Activated CD4-positive, alpha-beta memory T cell treated with anti-CD3 and anti-CD28 coated beads, Interleukin-2, amount 10 ng/mL, durations not matched to agents 7 days and 5 days (primary cell): ENCODE results near the gene NECTIN1. TPM values are rescaled to one million over a fixed set of nuclear protein-coding genes. Genes with fewer than 3 reads are reported as not detected.

Source experiments
- CTCF ChIA-PET: fragments of 350-600 bp; sonication (Branson Sonifier 250); formaldehyde crosslinking; loops from one replicate; lab custom pipeline; 2021; ENCODE audit warnings: antibody characterized with exemption, inconsistent platforms; lab: Charles Lee
- POLR2A ChIA-PET: fragments of 350-600 bp; sonication (Branson Sonifier 250); formaldehyde crosslinking; loops from one replicate; lab custom pipeline; 2021; ENCODE audit warnings: antibody characterized with exemption; lab: Charles Lee
- DNase-seq: peaks from one replicate; pipeline ENCODE4 v3.0.0-alpha.2; 2020
- H3K27ac Mint-ChIP-seq: one replicate; pipeline ENCODE4 v1.8.0; 2021; ENCODE audit warnings: mild to moderate bottlenecking, mixed read lengths
- H3K27me3 Mint-ChIP-seq: one replicate; pipeline ENCODE4 v1.8.0; 2021; ENCODE audit warnings: mixed read lengths
- H3K36me3 Mint-ChIP-seq: one replicate; pipeline ENCODE4 v1.8.0; 2021; ENCODE audit warnings: low read depth, mixed read lengths
- H3K4me1 Mint-ChIP-seq: one replicate; pipeline ENCODE4 v1.8.0; 2021; ENCODE audit warnings: mixed read lengths
- H3K4me3 Mint-ChIP-seq: one replicate; pipeline ENCODE4 v1.8.0; 2021; ENCODE audit warnings: mild to moderate bottlenecking, mixed read lengths
- H3K9me3 Mint-ChIP-seq: one replicate; pipeline ENCODE4 v1.8.0; 2021; ENCODE audit warnings: mixed read lengths
- total RNA-seq, 2 experiments: library from RNA; stranded (reverse); gene quantifications; one replicate each; pipeline ENCODE4 v1.2.3, GENCODE V29; 2021

The NECTIN1 gene
- total RNA-seq, 2 experiments from 2014 or later: 1.7 to 1.9 TPM

DNA sequence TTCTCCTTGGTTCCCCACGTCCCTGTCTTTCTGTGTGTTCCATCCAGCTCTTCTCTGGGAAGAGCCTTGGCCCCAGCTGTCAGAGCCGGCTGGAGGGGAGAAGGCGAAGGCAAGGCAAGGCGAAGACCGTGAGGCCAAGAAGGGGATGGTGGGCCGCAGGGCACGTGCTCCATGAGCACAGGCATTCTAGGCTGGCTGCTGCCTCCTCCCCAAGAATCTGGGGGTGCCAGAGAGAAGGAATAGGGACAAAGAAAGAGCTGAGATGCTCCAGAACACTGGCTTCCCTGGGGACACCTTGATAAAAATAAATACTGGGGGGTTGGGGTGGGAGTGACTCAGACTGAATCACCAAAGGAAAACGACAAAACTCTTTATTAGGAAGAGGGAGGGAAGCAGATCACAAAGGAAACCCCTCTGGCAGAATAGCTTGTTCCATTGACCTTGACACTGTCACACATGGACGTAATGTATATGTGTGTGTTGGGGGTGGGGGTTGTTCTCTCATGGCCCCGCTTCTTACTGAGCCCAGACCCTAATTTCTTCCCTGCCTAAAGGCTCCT, 52.5 kb downstream of the NECTIN1 start:
- peaks cover 12% of the 10 kb centered on the region for H3K4me1 Mint-ChIP-seq
- no peak for DNase-seq
- POLR2A ChIA-PET: interaction anchor here (0.7 kb wide), 1 partner anchor 12 kb away, joined by 3 read pairs; no protein-coding TSS in a partner anchor
- no peak overlapping the region for H3K4me3 Mint-ChIP-seq
- peaks cover 3% of the 10 kb centered on the region for H3K27me3 Mint-ChIP-seq
- no peak overlapping the region for H3K27ac Mint-ChIP-seq
- CTCF ChIA-PET: interaction anchor here (0.8 to 4.2 kb wide), 3 partner anchors 14 to 55 kb away, joined by 3 to 52 read pairs (median 3); partner anchors contain the start of gene NECTIN1
- no peaks in the 10 kb centered on the region for H3K36me3 Mint-ChIP-seq
- H3K9me3 Mint-ChIP-seq: no peaks in the 10 kb centered on the region

- no peak overlapping the region for H3K27ac Mint-ChIP-seq
- H3K4me1 Mint-ChIP-seq: peaks cover 12% of the 10 kb centered on the region
- no peak overlapping the region for H3K4me3 Mint-ChIP-seq
- H3K36me3 Mint-ChIP-seq: no peaks in the 10 kb centered on the region
- H3K27me3 Mint-ChIP-seq: peaks cover 7% of the 10 kb centered on the region
- CTCF ChIA-PET: interaction anchor here (0.7 to 4.2 kb wide), 9 partner anchors 10 to 66 kb away, joined by 3 to 52 read pairs (median 5); partner anchors contain the start of gene NECTIN1
- POLR2A ChIA-PET: no interaction called here
- DNase-seq: peak; percentile 43
- H3K9me3 Mint-ChIP-seq: no peaks in the 10 kb centered on the region
These were observed 55.2 kb downstream of the NECTIN1 start for GRCh38 chr11:119673759-119674336.

GRCh38 chr11:119673052-119673758, 55.8 kb downstream of the NECTIN1 start:
- no peak for DNase-seq
- Mint-ChIP-seq H3K9me3 (no peaks in the 10 kb centered on the region), H3K27ac (no peak overlapping the region), H3K27me3 (peaks cover 8% of the 10 kb centered on the region), H3K36me3 (no peaks in the 10 kb centered on the region), H3K4me1 (peaks cover 12% of the 10 kb centered on the region), H3K4me3 (no peak overlapping the region)
- CTCF ChIA-PET: interaction anchor here (0.7 to 4.2 kb wide), 8 partner anchors 10 to 67 kb away, joined by 3 to 52 read pairs (median 5); partner anchors contain the start of gene NECTIN1
- POLR2A ChIA-PET: no interaction called here

DNA sequence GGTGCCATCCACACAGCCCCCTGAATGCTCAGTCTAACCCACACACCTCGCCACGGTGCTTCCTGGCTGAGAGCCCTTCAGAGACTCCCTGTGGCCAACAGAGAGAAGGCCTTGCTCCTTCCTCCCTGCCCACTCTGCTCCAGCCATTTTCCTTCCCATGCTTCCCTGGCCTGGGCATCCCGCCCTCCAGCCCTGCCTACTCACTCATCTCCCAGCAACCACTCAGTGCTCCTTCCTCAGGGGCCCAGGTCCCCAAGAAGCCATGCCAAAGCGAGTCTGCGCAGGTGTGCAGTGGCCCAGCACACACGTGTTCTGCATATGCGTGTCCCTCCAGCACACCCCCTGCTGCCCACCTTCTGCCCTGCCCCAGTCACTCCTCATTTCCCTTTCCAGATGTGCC, 56.4 kb downstream of the NECTIN1 start:
- ChIA-PET POLR2A (no interaction called here), CTCF (interaction anchor here (4.2 to 7.8 kb wide), 2 partner anchors 56 to 57 kb away, joined by 49 to 52 read pairs; partner anchors contain the start of gene NECTIN1)
- Mint-ChIP-seq H3K4me1 (peaks cover 12% of the 10 kb centered on the region), H3K9me3 (no peaks in the 10 kb centered on the region), H3K4me3 (no peak overlapping the region), H3K36me3 (no peaks in the 10 kb centered on the region), H3K27me3 (peaks cover 12% of the 10 kb centered on the region), H3K27ac (no peak overlapping the region)
- no peak for DNase-seq

GRCh38 chr11:119671561-119672015, 57.4 kb downstream of the NECTIN1 start:
- POLR2A ChIA-PET: interaction anchor here (1.1 kb wide), 1 partner anchor 58 kb away, joined by 3 read pairs; the partner anchor contains the start of gene NECTIN1

DNA sequence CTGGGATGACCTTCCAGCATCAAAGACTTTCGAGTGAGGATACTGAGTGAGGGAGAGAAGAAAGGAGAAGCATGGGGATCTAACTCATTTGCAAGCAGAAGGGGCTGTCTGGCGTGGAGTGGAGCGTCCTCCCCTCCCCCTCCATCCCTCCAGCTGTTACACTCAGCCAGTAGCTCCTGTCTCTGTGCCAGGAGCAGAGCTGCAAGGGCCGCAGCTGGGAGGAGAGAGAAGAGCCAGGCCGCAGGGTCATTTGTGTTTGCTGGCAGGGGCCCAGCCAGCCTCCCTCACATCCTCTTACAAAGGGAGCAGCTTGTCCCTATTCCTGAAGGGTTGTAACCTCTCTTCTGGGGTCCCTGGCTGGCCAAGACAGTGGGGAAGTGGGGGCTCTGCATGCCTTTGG, 57.9 kb downstream of the NECTIN1 start:
- Mint-ChIP-seq H3K4me1 (peaks cover 12% of the 10 kb centered on the region), H3K36me3 (no peaks in the 10 kb centered on the region), H3K4me3 (no peak overlapping the region), H3K27ac (no peak overlapping the region), H3K9me3 (no peaks in the 10 kb centered on the region), H3K27me3 (peaks cover 13% of the 10 kb centered on the region)
- CTCF ChIA-PET: interaction anchor here (7.8 kb wide), 1 partner anchor 58 kb away, joined by 49 read pairs; the partner anchor contains the start of gene NECTIN1
- POLR2A ChIA-PET: interaction anchor here (1.1 kb wide), 1 partner anchor 58 kb away, joined by 3 read pairs; the partner anchor contains the start of gene NECTIN1
- no peak for DNase-seq

More at GRCh38 chr11:119671561-119672015, 57.4 kb downstream of the NECTIN1 start:
- H3K4me3 Mint-ChIP-seq: no peak overlapping the region
- H3K36me3 Mint-ChIP-seq: no peaks in the 10 kb centered on the region
- no peaks in the 10 kb centered on the region for H3K9me3 Mint-ChIP-seq
- H3K27ac Mint-ChIP-seq: no peak overlapping the region
- CTCF ChIA-PET: interaction anchor here (7.8 kb wide), 1 partner anchor 57 kb away, joined by 49 read pairs; the partner anchor contains the start of gene NECTIN1
- peaks cover 13% of the 10 kb centered on the region for H3K27me3 Mint-ChIP-seq
- DNase-seq: no peak
- peaks cover 12% of the 10 kb centered on the region for H3K4me1 Mint-ChIP-seq

DNA sequence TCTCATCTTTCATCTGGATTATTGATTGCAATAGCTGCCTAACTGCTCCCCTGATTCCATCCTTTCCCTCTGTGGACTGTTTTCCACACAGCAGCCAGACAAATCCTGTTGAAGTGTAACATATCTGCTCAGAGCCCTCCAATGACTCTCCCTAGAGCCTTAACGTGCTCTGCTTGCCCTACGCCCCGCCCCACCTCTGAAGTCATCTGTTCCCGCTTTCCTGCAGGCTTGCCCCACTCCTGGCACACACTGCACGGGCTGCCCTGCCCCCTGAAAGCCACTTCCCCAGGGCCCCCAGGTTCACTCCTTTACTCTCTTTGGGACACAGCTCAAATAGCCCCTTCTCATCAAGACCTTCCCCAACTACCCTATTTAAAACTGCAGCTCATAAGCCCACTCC, 59.5 kb downstream of the NECTIN1 start:
- peaks cover 13% of the 10 kb centered on the region for H3K27me3 Mint-ChIP-seq
- no peak overlapping the region for H3K27ac Mint-ChIP-seq
- H3K4me3 Mint-ChIP-seq: no peak overlapping the region
- no peaks in the 10 kb centered on the region for H3K36me3 Mint-ChIP-seq
- CTCF ChIA-PET: interaction anchor here (7.8 kb wide), 1 partner anchor 59 kb away, joined by 49 read pairs; the partner anchor contains the start of gene NECTIN1
- no peak for DNase-seq
- H3K9me3 Mint-ChIP-seq: no peaks in the 10 kb centered on the region
- H3K4me1 Mint-ChIP-seq: peaks cover 9% of the 10 kb centered on the region
- POLR2A ChIA-PET: no interaction called here

GRCh38 chr11:119668676-119669075, 60.3 kb downstream of the NECTIN1 start:
- peaks cover 1% of the 10 kb centered on the region for H3K4me1 Mint-ChIP-seq
- ChIA-PET CTCF (interaction anchor here (0.6 to 7.8 kb wide), 2 partner anchors 60 to 1110 kb away, joined by 3 to 49 read pairs; partner anchors contain the start of gene NECTIN1), POLR2A (no interaction called here)
- no peak overlapping the region for H3K4me3 Mint-ChIP-seq
- H3K27me3 Mint-ChIP-seq: peaks cover 10% of the 10 kb centered on the region
- no peaks in the 10 kb centered on the region for H3K36me3 Mint-ChIP-seq
- DNase-seq: no peak
- H3K9me3 Mint-ChIP-seq: no peaks in the 10 kb centered on the region
- no peak overlapping the region for H3K27ac Mint-ChIP-seq

- H3K27me3 Mint-ChIP-seq: peaks cover 10% of the 10 kb centered on the region
- ChIA-PET CTCF (interaction anchor here (2.1 to 7.8 kb wide), 2 partner anchors 62 to 442 kb away, joined by 8 to 49 read pairs; partner anchors contain the start of gene NECTIN1), POLR2A (no interaction called here)
- no peak overlapping the region for H3K27ac Mint-ChIP-seq
- no peaks in the 10 kb centered on the region for H3K9me3 Mint-ChIP-seq
- DNase-seq: peak; percentile 69
- H3K36me3 Mint-ChIP-seq: no peaks in the 10 kb centered on the region
- H3K4me3 Mint-ChIP-seq: no peak overlapping the region
- no peaks in the 10 kb centered on the region for H3K4me1 Mint-ChIP-seq
These were observed 62.4 kb downstream of the NECTIN1 start for GRCh38 chr11:119666463-119667131.

DNA sequence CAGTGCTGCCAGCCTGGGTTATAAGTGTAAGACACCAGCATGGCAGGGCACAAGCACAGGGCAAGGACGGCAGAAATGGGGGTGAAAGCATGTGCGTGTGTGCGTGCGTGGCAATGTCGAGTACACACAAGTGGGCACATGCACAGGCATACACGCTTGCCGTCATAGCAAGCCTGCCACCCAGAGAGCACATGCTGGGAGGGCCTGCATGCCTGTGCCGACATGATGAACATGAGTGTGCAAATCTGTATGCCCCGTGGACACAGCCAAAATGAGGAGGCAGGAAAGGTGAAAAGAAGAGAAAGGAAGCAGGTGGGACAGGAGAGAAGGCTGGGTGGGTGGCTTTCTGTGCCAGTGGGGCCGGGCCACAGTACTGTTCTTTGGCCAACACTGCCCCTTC, 62.9 kb downstream of the NECTIN1 start:
- ChIA-PET CTCF (interaction anchor here (1.7 to 7.8 kb wide), 3 partner anchors 63 to 503 kb away, joined by 5 to 49 read pairs (median 8); partner anchors contain the start of gene NECTIN1), POLR2A (no interaction called here)
- Mint-ChIP-seq H3K27me3 (peaks cover 10% of the 10 kb centered on the region), H3K36me3 (no peaks in the 10 kb centered on the region), H3K27ac (no peak overlapping the region), H3K4me1 (no peaks in the 10 kb centered on the region), H3K9me3 (no peaks in the 10 kb centered on the region), H3K4me3 (no peak overlapping the region)
- DNase-seq: no peak

- Mint-ChIP-seq H3K36me3 (no peaks in the 10 kb centered on the region), H3K27me3 (peaks cover 10% of the 10 kb centered on the region), H3K4me3 (no peak overlapping the region), H3K9me3 (no peaks in the 10 kb centered on the region), H3K27ac (no peak overlapping the region), H3K4me1 (no peaks in the 10 kb centered on the region)
- ChIA-PET POLR2A (no interaction called here), CTCF (interaction anchor here (0.7 to 7.8 kb wide), 3 partner anchors 64 to 504 kb away, joined by 3 to 49 read pairs (median 5); partner anchors contain the start of gene NECTIN1)
- no peak for DNase-seq
These were observed 64.1 kb downstream of the NECTIN1 start for GRCh38 chr11:119664701-119665420.
